ENCODE data around the gene RASL11A.
"Not testable (repeated sequence)": the region's sequence is repeated elsewhere in the genome, so short reads cannot be mapped to it uniquely, and the experiment has no call there.

The RASL11A gene, protein sequence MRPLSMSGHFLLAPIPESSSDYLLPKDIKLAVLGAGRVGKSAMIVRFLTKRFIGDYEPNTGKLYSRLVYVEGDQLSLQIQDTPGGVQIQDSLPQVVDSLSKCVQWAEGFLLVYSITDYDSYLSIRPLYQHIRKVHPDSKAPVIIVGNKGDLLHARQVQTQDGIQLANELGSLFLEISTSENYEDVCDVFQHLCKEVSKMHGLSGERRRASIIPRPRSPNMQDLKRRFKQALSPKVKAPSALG

DNA sequence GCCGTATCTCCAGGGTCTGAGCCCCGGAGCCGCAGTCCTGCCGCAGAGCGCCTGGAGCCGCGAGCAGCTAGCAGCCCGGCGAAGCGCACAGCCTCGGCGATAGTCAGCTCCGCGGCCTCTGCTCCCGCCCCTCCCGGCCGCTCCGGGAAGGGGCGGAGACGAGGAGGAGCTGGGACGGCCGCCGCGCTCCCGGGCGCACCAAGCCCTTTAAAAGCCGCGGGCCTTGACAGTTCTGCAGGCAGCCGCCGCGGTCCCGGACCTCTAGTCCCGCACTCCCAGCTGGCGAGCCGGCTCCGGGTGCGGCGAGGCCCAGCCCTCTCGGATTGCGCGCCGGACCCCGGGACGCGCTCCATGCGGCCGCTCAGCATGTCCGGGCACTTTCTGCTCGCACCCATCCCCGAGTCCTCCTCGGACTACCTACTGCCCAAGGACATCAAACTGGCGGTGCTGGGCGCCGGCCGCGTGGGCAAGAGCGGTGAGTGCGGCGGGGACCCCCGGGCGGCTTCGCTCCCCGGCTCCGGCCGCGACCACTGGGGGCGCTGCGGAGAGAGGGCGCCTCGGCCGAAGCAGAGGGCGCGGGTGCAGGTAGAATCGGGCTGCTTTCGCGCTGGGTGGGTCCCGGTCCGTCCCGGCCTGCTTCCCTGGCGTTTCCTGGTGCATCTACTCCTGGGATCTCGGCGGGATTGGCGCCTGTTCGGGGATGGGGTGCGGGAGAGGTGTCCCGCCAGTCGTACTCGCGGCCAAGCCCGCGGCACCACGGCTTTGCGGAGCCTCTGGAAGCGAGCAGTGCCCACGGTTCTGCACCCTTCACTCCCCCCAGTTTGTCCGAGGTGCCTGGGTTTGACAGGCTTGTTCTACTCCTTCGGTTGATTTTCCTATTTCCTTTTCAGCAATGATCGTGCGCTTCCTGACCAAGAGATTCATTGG is at the start of gene RASL11A:
RASL11A (plus strand) TSS at position 237 of the 927 bp plus-strand sequence; CDS start at position 352, 115 bp downstream.
- peak; percentile 81 for DNase-seq

DNA sequence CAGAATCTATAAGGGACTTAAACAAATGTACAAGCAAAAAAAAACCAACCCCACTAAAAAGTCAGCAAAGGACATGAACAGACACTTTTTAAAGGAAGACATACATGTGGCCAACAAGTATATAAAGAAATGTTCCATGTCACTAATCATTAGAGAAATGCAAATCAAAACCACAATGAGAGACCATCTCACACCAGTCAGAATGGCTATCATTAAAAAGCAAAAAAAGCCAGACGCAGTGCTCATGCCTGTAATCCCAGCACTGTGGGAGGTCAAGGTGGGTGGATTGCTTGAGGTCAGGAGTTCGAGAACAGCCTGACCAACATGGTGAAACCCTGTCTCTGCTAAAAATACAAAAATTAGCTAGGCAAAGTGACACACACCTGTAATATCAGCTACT is 48.5 kb upstream of the RASL11A start:
- DNase-seq: not testable (repeated sequence)

DNA sequence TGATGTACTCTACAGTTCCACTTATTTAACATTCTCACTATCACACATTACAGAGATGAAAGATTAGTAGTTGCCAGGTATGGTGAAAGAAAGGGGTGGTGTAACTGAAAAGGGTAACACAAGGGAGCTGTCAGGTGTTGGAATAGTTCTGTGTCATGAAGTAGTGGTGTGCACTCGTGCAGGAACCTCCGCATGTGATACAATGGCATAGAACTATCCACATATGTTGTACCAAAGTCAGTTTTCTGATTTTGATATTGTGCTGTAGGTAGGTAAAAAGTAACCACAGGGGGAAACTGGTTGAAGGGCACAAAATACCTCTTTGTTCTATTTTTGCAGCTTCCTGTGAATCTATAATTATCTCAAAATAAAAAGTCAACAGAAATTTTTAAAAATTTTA is 43.6 kb upstream of the RASL11A start:
- DNase-seq: no peak

DNA sequence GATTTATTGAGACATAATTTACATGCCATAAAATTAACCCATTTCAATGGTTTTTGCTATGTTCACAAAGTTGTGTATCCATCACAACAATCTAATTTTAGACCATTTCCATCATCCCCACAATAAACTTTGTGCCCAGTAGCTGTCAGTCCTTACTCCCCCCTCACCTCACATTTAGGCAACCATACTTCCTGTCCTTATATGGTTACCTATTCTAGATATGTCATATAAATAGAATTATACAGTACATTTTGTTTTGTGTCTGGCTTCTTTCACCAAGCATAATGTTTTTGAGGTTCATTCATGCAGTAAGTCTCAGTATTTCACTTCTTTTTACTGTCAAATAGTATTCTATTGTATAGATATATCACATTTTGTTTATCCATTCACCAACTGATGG is 42.5 kb upstream of the RASL11A start:
- no peak for DNase-seq

DNA sequence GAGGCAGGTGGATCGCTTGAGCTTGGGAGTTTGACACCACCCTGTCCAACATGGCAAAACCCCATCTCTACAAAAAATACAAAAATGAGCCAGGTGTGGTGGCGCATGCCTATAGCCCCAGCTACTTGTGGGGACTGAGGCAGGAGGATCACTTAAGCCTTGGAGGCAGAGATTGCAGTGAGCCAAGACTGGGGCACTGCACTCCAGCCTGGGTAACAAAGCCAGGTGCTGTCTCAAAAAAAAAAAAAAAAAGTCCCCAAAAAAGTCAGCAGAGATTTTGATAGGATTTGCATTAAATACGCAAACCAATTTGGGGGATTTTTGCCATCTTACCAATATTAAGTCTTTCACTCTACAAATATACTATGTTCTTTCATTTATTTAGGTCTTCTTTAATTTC is 41.0 kb upstream of the RASL11A start:
- no peak for DNase-seq

DNA sequence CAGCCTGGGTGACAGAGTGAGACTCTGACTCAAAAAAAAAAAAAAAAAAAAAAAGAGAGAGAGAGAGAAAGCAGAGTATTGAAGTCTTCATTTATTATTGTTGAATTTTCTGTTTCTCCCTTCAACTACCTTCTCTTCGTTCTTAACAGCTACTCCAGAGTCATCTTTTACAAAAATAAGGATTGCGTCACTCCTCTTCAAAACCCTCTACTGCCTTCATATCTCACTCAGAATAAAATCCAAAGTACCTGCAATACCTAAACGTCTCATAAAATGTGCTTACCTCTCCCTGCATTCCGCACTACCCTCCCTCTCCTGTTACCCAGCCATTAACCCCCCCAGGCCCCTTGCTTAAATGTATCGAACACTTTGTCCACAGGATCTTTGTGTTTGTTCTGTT is 36.7 kb upstream of the RASL11A start:
- no peak for DNase-seq

DNA sequence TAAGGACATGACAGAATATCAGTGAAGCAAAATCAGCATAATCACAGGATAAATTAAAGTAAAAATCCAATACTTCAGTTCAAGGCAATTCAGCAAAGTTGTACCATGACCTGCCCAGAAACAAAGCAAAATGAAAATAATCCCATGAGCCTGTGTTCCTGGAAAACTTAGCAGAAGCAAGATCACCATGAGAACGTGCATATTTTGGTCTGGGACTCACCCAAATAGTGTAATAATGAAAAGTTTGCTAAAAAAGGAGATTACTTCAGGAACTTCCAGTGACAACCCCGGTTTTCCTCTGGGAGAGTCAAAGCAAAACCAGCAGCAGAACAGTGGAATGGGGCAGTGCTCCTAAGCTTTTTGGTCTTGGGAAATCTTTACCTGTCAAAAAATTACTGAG is 34.2 kb upstream of the RASL11A start:
- no peak for DNase-seq

DNA sequence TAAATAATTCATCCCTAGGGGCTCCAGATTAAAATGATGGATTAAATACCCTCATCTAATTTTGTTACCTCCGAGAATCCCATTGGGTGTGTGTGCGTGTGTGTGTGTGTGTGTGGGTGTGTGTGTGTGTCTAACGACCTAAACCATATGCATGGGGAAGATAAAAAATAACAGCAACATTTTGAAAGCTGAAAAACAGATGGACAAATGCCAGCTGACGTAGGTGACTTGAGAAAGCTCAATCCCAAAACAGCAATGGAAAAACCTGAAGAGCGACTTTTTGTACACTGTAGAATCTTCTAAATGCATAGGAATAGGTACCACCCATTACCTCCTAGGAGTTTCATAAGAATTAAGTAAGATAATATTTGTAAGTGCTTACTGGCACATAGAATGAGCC is 27.9 kb upstream of the RASL11A start:
- no peak for DNase-seq

DNA sequence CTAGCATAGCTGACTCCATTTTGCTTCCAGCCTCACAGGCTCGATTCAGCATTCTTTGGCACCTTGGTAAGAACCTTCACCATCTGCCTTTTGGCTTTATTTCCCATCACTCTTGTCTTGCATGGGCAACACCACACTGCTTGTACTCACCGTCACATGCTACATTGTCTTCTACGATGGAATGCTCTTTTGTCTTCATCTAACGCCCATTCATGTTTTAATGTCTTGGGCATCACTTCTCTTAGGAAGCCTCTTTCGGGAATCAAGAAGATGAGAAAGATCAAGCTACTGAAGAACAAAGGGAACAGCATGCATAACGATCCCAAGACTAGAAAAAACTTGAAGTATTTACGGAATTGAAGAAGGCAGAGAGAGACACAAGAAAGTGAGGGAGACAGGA is 25.0 kb upstream of the RASL11A start:
- DNase-seq: no peak

DNA sequence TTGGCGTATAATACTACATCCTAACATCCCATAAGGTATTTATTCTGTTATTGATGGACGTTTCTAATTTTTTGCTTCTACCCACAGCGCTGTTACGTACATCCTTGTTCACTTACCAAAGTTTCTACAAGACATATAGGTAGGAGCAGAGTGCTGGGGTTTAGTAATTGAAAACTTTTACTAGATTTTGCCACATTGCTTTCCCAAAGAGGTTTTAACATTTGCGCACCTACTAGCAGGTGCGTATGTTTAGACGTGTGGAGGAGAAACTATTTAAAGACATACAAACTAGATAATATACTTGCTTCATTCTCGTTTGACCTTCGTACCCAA is 19.8 kb upstream of the RASL11A start:
- no peak for DNase-seq

DNA sequence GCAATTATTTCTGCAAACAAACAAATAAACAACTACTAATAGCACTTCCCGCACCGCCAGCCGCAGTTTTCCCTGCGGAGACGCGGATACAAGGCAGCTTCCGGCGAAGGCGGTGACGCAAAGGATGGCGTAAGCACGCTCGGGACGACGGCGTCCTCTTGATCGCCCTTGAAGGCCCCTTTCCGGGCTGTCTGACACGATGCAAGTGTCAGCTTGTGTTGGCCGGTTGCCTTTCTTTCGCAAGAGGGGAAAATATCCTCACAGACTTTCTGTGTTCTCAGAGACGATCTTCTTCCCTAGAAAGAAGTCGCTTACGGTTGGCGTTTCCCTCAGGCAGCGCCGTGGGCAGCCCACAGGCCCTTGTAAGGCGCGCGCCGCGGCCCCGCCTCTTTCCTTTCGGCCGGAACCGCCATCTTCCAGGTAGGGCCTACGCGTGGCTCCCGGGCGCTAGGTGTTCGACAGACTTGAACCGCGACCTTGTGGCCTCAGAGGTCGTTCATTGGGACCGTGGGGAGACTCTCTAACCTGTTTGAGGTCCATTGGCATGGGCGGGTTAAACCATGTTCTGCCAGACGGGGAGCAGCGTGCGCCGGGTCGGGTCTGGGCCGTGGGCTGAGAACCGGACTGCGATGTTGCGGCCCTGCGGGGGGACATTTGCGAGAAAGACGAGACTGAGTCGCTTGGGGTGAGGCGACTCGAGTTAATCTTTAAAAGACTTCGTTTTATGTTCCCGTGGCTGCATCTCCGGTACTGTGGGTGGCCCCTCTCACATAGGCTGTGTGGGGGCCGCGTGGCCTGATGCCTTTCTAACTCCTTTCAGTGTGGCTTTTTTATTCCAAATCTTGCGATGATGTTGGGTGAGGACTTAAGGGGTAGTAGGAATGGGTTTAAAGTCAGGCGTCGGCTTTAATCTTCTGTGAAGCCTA is 19.2 kb upstream of the RASL11A start, which contains the start of gene RPL21:
RPL21 (plus strand) TSS at position 393 of the 926 bp plus-strand sequence. CDS start 2,219 bp downstream, outside the sequence.
- DNase-seq: peak; percentile 91

DNA sequence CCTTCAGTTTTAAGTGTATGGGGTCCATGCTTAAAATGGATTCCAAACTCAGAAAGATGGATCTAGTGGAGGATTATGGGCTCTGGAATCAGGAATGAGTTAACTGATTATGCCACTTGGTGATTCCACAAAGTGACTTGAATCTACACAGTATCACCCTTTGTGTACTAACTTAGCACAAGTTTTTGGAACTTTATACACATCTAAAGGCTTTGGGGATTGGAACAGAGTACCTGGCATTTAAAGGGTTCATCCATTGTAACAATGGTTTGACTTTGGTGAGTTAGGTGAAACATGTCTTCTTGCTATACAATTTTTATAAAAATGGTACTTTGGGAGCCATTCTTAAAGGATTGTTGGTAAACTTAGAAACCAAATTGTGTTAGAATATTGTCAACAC is 18.2 kb upstream of the RASL11A start:
- no peak for DNase-seq

DNA sequence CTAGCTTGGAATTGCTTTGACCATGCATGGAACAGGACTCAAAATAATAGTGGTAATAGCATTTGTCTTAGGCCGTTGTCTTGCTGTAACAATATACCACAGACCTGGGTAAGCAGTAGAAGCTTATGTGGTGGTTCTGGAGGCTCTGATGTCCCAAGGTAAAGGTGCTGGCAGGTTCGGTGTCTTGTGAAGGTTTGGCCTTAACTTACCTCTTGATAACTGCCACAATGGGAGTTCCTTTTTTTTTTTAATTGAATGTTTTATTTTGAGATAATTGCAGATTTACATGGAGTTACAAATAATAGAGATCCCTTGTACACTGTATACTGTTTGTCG is 13.4 kb upstream of the RASL11A start:
- no peak for DNase-seq

DNA sequence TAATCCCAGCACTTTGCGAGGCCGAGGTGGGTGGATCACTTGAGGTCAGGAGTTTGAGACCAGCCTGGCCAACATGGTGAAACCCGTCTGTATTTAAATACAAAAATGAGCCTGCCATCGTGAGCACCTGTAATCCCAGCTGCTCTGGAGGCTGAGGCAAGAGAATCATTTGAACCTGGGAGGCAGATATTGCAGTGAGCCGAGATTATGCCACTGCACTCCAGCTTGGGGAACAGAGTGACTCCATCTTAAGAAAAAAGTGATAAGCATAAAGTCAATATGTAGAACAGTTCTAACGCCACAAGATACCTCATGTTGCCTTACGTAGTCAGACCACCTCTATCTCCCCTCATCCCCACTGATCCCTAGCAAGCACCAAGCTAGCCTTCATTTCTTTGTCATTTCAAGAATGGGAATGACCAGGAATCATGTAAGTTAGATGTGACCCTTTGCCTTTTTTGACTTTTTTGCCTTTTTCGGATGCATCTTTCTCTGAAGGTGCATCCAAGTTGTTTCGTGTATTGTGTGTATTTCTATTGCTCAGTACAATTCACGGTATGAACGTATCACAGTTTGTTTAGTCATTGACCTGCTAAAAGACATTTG is 12.9 kb upstream of the RASL11A start:
- no peak for DNase-seq

DNA sequence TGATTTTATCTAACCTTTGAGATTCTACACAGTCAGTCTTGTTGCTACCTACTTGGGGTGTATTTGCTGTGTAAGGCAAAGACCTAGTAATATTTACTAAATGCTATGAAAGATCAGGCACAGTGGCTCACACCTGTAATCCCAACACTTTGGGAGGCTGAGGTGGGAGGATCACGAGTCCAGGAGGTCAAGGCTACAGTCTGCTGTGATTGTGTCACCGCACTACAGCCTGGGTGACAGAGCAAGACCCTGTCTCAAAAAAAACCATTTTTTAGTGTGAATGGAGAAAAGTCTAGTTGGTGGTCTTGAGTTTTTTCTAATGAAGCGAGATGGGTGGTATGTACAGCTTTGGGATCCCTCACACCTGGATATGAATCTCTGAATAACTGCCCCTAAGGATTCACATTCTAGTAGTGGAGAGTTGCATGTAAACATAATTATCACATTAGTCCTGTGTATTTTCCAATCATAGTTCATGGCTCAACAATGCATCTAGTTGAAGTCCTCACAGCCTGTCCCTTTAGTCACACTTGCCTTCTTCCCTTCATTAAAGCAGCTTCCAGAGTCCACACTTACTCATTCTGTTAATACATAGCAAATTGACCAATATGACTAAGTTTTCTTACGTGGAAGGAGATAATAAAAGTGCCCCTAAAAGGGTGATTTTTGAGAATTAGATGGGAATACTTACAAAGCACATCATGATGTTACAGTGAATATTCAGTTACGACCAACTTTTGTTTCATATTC is 11.8 kb upstream of the RASL11A start:
- no peak for DNase-seq

DNA sequence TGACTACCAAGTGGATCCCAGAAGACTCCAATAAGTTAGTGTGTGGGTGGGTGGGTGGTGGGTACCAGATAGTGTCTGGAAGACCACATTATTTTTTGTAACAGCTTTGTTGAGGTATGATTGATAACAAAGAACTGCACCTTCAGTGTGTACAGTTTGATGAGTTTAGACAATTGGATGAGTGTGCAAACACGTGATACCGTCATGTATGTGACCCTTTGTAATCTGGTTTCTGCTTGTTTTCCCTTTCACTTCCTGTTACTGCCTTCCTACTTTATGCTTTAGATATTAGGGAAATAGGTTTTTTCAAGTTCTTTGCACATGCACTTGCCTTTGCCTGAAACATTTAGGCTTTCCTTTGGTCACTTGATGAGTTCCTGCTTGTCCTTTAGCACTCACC is 10.8 kb upstream of the RASL11A start:
- DNase-seq: no peak

DNA sequence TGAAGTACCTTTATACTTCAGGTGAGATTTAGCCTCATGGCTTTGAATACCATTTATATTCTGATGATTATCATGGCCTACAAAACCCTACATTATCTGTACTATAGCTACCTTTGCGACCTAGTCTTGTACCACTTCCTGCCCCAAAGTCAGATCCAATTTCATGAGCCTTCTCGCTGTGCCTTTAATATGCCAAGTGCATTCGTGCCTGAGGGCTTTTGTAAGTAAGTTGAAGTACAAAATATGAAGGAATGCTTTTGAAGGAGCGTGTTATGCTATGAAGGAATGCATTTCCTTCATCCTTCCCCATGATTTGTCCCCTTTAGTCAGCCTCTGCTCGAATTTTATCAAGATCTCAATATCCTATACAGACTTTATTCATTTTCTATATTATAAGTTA is 9.2 kb upstream of the RASL11A start:
- DNase-seq: no peak

DNA sequence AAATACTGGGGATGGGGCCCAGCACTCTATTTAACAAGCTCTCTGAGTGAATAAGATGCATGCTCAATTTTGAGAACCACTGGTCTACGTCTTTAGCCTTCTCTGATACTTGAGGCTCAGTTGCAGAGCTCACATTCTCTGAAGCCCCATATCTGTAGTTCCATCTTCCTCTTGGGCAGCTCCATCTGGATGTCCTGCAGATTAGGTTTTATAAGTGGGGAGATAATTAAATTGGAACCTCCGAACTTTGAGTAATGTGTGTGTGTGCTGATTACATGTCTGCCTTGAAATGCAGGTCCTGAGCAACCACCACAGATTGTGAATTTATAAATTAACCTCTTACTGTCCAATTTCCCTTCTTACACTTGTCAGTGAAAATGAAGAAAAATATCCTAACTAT is 7.2 kb upstream of the RASL11A start:
- DNase-seq: no peak

DNA sequence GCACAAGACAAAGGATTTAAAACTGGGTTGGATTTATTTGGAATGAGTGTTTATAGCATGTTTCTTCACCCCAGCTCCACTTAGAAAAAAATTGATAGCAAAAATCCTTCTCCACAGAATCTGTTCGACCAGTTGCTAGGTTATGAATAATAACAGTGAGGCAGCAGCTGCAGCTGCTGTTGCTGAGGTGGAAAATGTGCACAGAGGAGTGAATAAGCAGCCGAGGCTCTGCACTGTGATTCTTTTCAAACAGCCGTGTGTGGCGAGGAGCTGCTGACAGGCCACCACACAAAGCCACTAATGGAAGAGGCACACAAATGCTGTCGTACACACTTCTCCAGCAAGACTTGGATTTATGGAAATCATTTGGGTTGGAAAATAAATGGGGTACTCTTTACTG is 6.4 kb upstream of the RASL11A start:
- no peak for DNase-seq

DNA sequence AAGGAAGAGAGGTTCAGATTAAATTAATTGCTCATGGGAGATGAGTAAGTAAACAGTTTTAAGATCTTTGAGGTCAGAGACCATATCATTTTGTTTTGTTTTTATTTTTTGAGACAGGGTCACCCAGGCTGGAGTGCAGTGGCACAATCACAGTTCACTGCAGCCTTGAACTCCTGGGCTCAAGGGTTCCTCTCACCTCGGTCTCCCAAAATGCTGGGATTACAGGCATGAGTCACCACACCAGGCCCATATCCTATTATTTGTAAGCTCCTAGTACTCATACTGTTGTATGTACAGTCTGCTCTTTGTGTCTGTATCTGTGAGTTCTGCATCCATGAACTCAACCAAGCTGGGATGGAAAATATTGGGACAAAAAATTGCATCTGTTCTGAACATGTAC is 6.0 kb upstream of the RASL11A start:
- DNase-seq: no peak

DNA sequence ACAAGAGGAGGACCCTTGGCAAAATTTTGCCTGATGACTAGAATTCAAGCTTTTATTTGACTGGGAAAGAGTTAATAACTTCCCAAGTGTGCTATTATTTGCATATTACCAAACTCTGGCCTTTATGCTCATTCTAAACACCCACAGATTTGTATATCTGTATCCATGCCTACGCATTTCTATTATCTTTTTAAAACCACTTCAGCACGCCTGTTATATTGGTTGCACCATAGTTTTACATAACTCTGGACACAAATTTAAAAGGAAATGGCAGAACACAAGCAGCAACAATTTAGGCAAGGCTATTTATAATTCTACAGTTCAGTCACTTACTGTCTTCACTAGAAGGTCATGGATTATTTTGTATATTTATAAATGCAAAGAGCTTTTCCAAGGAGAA is 3.7 kb upstream of the RASL11A start:
- DNase-seq: no peak

DNA sequence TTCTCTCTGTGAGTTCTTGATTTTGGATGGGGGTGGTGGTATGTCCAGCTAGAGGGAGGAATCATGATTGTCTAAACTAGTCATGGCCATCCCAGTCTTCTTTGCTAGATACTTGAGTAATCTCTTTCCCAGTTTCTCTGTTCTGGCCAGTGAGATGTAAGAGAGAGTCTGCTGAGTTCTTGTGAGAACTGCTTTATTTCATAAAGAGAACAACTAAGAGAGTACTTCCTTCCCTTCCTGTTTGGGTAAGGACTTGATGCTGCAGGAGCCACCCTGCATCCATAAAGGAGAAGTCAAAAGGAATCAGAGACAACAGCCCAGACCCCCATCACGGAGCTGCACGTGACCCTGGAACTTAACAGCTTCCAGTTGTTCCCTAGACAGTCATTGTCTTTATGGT is 3.0 kb upstream of the RASL11A start:
- no peak for DNase-seq
